GM18861 (cell line): ENCODE data around the gene CFL2.

Source experiments
- ATAC-seq: cut with Tn5 transposase; IDR thresholded peaks from one replicate; pipeline ENCODE4 v1.9.1; 2021; ENCODE audit not compliant: unreplicated experiment

The CFL2 gene

GRCh38 chr14:34676516-34677211, 37.7 kb downstream of the CFL2 start:
- ATAC-seq: no peak

- ATAC-seq: no peak
These were observed 40.7 kb downstream of the CFL2 start for GRCh38 chr14:34673702-34674101.

GRCh38 chr14:34671716-34672115, 42.7 kb downstream of the CFL2 start:
- ATAC-seq: no peak

- ATAC-seq: no peak
These were observed 46.3 kb downstream of the CFL2 start for GRCh38 chr14:34668111-34668510.

GRCh38 chr14:34667007-34667406, 47.4 kb downstream of the CFL2 start:
- no peak for ATAC-seq

GRCh38 chr14:34665785-34666435, 48.5 kb downstream of the CFL2 start:
- ATAC-seq: no peak

GRCh38 chr14:34662561-34663088, 51.8 kb downstream of the CFL2 start:
- no peak for ATAC-seq

- ATAC-seq: no peak
These were observed 53.6 kb downstream of the CFL2 start for GRCh38 chr14:34660796-34661195.
